HepG2 (cell line): ENCODE results near the gene TARBP2. TPM values are rescaled to one million over a fixed set of nuclear protein-coding genes. Genes with fewer than 3 reads are reported as not detected.

ENCODE experiments used
- CEBPB ChIP-seq: IDR thresholded peaks from 2 replicates; pipeline ENCODE4 v1.6.1; 2011; ENCODE audit warnings: low read depth, low read length, improper control_type of control experiment, borderline replicate concordance
- DNMT1 ChIP-seq: sonication (generic); formaldehyde crosslinking; IDR thresholded peaks from 2 replicates; pipeline ENCODE4 v1.5.1; 2020; ENCODE audit warnings: mild to moderate bottlenecking, missing genetic modification reagents
- FLYWCH1 ChIP-seq: sonication (generic); formaldehyde crosslinking; IDR thresholded peaks from 2 replicates; pipeline ENCODE4 v1.8.1; 2023; ENCODE audit warnings: mild to moderate bottlenecking, missing genetic modification reagents
- FOXA1 ChIP-seq, 2 experiments: fragments of 450-650 bp in 1 of 2; sonication (generic) in 1 of 2; formaldehyde crosslinking in 1 of 2; IDR thresholded peaks; 2 replicates each; pipeline versions ENCODE4 v1.4.0 to v1.6.1; 2016 to 2020; ENCODE audit warnings: missing genetic modification reagents in 1 of 2
- HNRNPL ChIP-seq: fragments of 200-400 bp; formaldehyde crosslinking; IDR thresholded peaks from 2 replicates; pipeline ENCODE4 v1.6.1; 2017; ENCODE audit warnings: mild to moderate bottlenecking, low read depth, low read length
- KIAA2018 ChIP-seq: sonication (generic); formaldehyde crosslinking; IDR thresholded peaks from 2 replicates; pipeline ENCODE4 v1.5.0; 2020; ENCODE audit warnings: mild to moderate bottlenecking, missing genetic modification reagents, borderline replicate concordance
- NR2F6 ChIP-seq, 2 experiments: IDR thresholded peaks; 2 replicates each; pipeline ENCODE4 v1.6.1; 2016; ENCODE audit warnings: antibody characterized with exemption in 1 of 2, mild to moderate bottlenecking in 1 of 2
- ZNF24 ChIP-seq: fragments of 450-650 bp; IDR thresholded peaks from 2 replicates; pipeline ENCODE4 v1.6.1; 2017; ENCODE audit warnings: antibody characterized with exemption, mild to moderate bottlenecking
- ZNF281 ChIP-seq: sonication (generic); formaldehyde crosslinking; IDR thresholded peaks from 2 replicates; pipeline ENCODE4 v1.4.0; 2020; ENCODE audit warnings: missing genetic modification reagents, borderline replicate concordance
- ZNF629 ChIP-seq: sonication (generic); formaldehyde crosslinking; conservative IDR thresholded peaks from 2 replicates; pipeline ENCODE4 v1.5.0; 2020; ENCODE audit warnings: missing genetic modification reagents
- polyA plus RNA-seq, 8 experiments: library from polyadenylated mRNA; depleted of rRNA in 3 of 8; stranded (reverse) in 7 of 8; unstranded in 1 of 8; fragments of >200 nt; fragmentation: Illumina TruSeq in 4 of 8; extraction: Trizol in 4 of 8; gene quantifications; 2 replicates each; pipeline versions ENCODE4 v1.2.1 to v1.2.3, GENCODE V29; 2011 to 2016; ENCODE audit warnings: low read depth in 4 of 8, missing spikeins in 1 of 8, mixed read lengths in 1 of 8; ENCODE audit not compliant: insufficient read depth in 1 of 8
- total RNA-seq, 5 experiments: library from RNA; depleted of rRNA; stranded (reverse); fragments of >200 nt; fragmentation: Illumina TruSeq; extraction: Trizol; gene quantifications; 2 replicates each; pipeline ENCODE4 v1.2.3, GENCODE V29; 2016; ENCODE audit warnings: low read depth in 1 of 5
- TF ChIP-seq, protein P1 (sequence below): IDR thresholded peaks from 2 replicates; pipeline ENCODE4 v1.6.1; 2016
- TF ChIP-seq, protein P2 (sequence below): sonication (generic); formaldehyde crosslinking; IDR thresholded peaks from 2 replicates; pipeline ENCODE4 v1.4.0; 2020; ENCODE audit warnings: missing genetic modification reagents
- TF ChIP-seq, protein P3 (sequence below): sonication (generic); formaldehyde crosslinking; IDR thresholded peaks from 2 replicates; pipeline ENCODE4 v1.5.0; 2020; ENCODE audit warnings: missing genetic modification reagents, mild to moderate bottlenecking, borderline replicate concordance

Gene TARBP2
- total and polyA plus RNA-seq, 2 of the 13 experiments (the other 11 are each of a cell fraction or from before 2014, with no cell fraction given), result 47.0 to 55.5 TPM

DNA sequence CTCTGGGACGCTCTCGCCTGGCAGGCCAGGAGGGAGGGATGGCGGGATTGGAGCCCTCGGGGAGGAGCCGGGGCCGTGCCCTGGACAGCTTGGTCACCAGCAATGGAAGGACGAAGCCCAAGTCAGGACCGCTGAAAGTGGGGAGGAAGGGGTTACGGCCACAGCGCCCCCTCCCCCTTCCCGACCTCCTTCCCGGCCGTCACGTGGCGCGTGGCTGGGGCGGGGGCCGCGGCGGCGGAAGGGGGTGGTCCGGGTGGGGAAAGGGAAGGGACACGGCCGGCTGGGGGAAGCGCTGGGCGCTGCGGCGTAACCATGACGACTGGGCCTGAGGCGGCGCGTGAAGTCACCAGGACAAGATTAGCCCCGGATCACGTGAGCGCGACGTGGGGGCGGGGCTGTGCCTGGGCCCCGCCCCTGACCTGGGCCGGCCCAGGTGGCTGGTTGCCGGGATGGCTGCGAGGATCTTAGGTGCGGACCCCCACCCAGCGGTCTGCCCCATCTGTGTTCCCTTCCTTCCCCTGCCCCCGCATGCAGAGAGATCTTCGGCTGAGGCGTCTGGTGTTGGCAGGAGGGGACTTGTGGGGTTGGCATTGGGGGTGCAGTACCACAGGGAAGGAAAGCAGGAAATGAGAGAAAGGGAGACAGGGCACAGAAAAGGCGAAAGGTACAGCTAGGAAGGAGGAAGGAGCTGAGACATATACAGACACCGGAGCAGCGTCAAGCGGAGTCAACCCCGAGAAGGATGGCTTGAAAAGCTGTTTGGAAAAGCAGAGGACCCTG lies 8.1 kb upstream of the TARBP2 start (continued):
- TF ChIP-seq KIAA2018 (CRISPR knock-in tag) (no peak), FOXA1 (IDR thresholded peaks at IDR 0.05) (no peak), FOXA1 (CRISPR knock-in tag; IDR thresholded peaks at IDR 0.05) (no peak), HNRNPL (no peak), NR2F6 (IDR thresholded peaks at IDR 0.05) (no peak), NR2F6 (CRISPR knock-in tag; IDR thresholded peaks at IDR 0.05) (no peak), ZNF629 (CRISPR knock-in tag) (no peak), DNMT1 (CRISPR knock-in tag) (no peak), FLYWCH1 (CRISPR knock-in tag) (no peak), CEBPB (no peak), ZNF281 (CRISPR knock-in tag) (peak; percentile 97), ZNF24 (no peak)
- TF ChIP-seq, protein P1, sequence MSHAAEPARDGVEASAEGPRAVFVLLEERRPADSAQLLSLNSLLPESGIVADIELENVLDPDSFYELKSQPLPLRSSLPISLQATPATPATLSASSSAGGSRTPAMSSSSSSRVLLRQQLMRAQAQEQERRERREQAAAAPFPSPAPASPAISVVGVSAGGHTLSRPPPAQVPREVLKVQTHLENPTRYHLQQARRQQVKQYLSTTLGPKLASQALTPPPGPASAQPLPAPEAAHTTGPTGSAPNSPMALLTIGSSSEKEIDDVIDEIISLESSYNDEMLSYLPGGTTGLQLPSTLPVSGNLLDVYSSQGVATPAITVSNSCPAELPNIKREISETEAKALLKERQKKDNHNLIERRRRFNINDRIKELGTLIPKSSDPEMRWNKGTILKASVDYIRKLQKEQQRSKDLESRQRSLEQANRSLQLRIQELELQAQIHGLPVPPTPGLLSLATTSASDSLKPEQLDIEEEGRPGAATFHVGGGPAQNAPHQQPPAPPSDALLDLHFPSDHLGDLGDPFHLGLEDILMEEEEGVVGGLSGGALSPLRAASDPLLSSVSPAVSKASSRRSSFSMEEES (CRISPR knock-in tag), result peak; percentile 56; the same call in 1 of the 2 replicates
- TF ChIP-seq, protein P2, sequence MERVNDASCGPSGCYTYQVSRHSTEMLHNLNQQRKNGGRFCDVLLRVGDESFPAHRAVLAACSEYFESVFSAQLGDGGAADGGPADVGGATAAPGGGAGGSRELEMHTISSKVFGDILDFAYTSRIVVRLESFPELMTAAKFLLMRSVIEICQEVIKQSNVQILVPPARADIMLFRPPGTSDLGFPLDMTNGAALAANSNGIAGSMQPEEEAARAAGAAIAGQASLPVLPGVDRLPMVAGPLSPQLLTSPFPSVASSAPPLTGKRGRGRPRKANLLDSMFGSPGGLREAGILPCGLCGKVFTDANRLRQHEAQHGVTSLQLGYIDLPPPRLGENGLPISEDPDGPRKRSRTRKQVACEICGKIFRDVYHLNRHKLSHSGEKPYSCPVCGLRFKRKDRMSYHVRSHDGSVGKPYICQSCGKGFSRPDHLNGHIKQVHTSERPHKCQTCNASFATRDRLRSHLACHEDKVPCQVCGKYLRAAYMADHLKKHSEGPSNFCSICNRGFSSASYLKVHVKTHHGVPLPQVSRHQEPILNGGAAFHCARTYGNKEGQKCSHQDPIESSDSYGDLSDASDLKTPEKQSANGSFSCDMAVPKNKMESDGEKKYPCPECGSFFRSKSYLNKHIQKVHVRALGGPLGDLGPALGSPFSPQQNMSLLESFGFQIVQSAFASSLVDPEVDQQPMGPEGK, result peak; percentile 94
- TF ChIP-seq, protein P3, sequence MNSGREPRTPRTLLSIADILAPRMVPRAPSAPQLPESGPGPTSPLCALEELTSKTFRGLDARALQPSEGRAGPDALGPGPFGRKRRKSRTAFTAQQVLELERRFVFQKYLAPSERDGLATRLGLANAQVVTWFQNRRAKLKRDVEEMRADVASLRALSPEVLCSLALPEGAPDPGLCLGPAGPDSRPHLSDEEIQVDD (CRISPR knock-in tag), result no peak
